Heart left ventricle (tissue), 16 donors: ENCODE data around the gene SP6. TPM values are rescaled to one million over a fixed set of nuclear protein-coding genes. Genes with fewer than 3 reads are reported as not detected.
A peak's percentile ranks its signal among the peaks of the same experiment; 100 is the strongest.

ENCODE experiments used
- ATAC-seq, 4 donors: fragments of 200-7000 bp; cut with Tn5 transposase; one replicate each; pipeline ENCODE4 v1.9.1; 2020 to 2022; ENCODE audit warnings: moderate library complexity in 4 of 4, mild to moderate bottlenecking in 3 of 4, moderate number of reproducible peaks in 1 of 4
- DNase-seq, 5 donors: peaks; one replicate each; pipeline ENCODE4 v3.0.0-alpha.2; 2020
- H3K27ac ChIP-seq, 12 donors: fragments of 200-600 bp; sonication (generic) in 4 of 12; one replicate each; pipeline versions ENCODE4 v1.5.0 to v1.8.0; 2016 to 2022; ENCODE audit warnings: mild to moderate bottlenecking in 2 of 12
- H3K27me3 ChIP-seq, 9 donors: fragments of 200-600 bp; sonication (generic) in 2 of 9; one replicate each; pipeline versions ENCODE4 v1.5.1 to v1.8.0; 2016 to 2022; ENCODE audit warnings: mild to moderate bottlenecking in 3 of 9
- H3K36me3 ChIP-seq, 9 donors: fragments of 200-600 bp; sonication (generic) in 2 of 9; one replicate each; pipeline versions ENCODE4 v1.5.0 to v1.8.0; 2018 to 2022; ENCODE audit warnings: mild to moderate bottlenecking in 2 of 9
- H3K4me1 ChIP-seq, 12 donors: fragments of 200-600 bp; sonication (generic) in 4 of 12; one replicate each; pipeline versions ENCODE4 v1.5.0 to v1.8.0; 2016 to 2022; ENCODE audit warnings: mild to moderate bottlenecking in 3 of 12
- H3K4me3 ChIP-seq, 12 donors: fragments of 200-600 bp; sonication (generic) in 4 of 12; one replicate each; pipeline versions ENCODE4 v1.5.0 to v1.8.0; 2017 to 2022; ENCODE audit warnings: mild to moderate bottlenecking in 9 of 12, moderate library complexity in 4 of 12
- H3K9me3 ChIP-seq, 12 donors: fragments of 200-600 bp; sonication (generic) in 4 of 12; one replicate each; pipeline versions ENCODE4 v1.5.0 to v1.8.0; 2016 to 2022; ENCODE audit warnings: mild to moderate bottlenecking in 1 of 12
- POLR2A ChIP-seq, 2 donors: fragments of 450-650 bp; IDR thresholded peaks; one replicate each; pipeline ENCODE4 v1.6.1; 2017; ENCODE audit warnings: antibody characterized with exemption in 2 of 2, mild to moderate bottlenecking in 2 of 2, moderate library complexity in 2 of 2
- WGBS, 4 donors: extraction: QIAGEN DNeasy Blood & Tissue Kit in 2 of 4; methylation state at CpG; one replicate each; pipeline versions ENCODE4 v1.1.5 to v1.1.7; 2013 to 2018; 5-methylcytosine and 5-hydroxymethylcytosine counted together
- intact Hi-C, 10 donors: fragments of 100-400 bp; cut with DNase I; formaldehyde crosslinking; loops; one replicate each; pipeline versions ENCODE4 v1.11.1 to v1.14.2; 2022
- polyA plus RNA-seq, 2 donors: library from polyadenylated mRNA; stranded (reverse); fragments of 200-250 nt; gene quantifications; one replicate each; pipeline ENCODE4 v1.2.3, GENCODE V29; 2013
- total RNA-seq, 9 donors: library from RNA; depleted of rRNA in 2 of 9; stranded (reverse); fragments of >200 nt in 2 of 9; fragmentation: NEBNext Ultra II Directional in 3 of 9; extraction: Animal tissue kit (Norgen Biotek cat#: 25700) in 3 of 9; gene quantifications; one replicate each; pipeline versions ENCODE4 v1.1.0 to v1.2.4, GENCODE V29; 2016 to 2023
- TF ChIP-seq, protein P1 (sequence below), 12 donors: fragments of 200-600 bp; sonication (generic) in 4 of 12; IDR thresholded peaks; one replicate each; pipeline versions ENCODE4 v1.5.0 to v1.8.0; 2018 to 2022; ENCODE audit warnings: antibody characterized with exemption in 12 of 12, mild to moderate bottlenecking in 5 of 12
- donor health status: ischemic (EF 13 %, LVEDD 7.1; RV severe dilation, severe dysfunction).
- donor health status: healthy with polysubstance abuse.
- donor health status: DM: no; HTN: yes; CAD: no.
- donor health status: DM: no; HTN: no; CAD: no.
- donor health status: ischemic (EF 25% LVEDD 6.9; RV normal size, moderate dysfunction).
- donor health status: ischemic (EF 25% LVEDD 5.7; RV mildly dilated, moderate dysfunction).
- donor health status: healthy.
- donor health status: DM: yes; HTN: yes; CAD: no.
- donor health status: ischemic (EF 35%, LVEDD 5.7; RV mildly dilated, moderate dysfunction).
- donor health status: nonischemic (EF 11% LVEDD 7.7; RV severe dilation, severe dysfunction).
- donor health status: DM: yes; HTN: yes; CAD: no.
- donor health status: PGD.
- donor health status: ischemic (EF 29% LVEDD 5.4; RV normal size, mild dysfunction).
- donor health status: nonischemic (EF 23%, LVEDD 6.1; RV moderate dilation, normal function).

The SP6 gene
- total and polyA plus RNA-seq, 11 donors = 0.12 to 2.5 (median 0.32) TPM; not detected in 2

DNA sequence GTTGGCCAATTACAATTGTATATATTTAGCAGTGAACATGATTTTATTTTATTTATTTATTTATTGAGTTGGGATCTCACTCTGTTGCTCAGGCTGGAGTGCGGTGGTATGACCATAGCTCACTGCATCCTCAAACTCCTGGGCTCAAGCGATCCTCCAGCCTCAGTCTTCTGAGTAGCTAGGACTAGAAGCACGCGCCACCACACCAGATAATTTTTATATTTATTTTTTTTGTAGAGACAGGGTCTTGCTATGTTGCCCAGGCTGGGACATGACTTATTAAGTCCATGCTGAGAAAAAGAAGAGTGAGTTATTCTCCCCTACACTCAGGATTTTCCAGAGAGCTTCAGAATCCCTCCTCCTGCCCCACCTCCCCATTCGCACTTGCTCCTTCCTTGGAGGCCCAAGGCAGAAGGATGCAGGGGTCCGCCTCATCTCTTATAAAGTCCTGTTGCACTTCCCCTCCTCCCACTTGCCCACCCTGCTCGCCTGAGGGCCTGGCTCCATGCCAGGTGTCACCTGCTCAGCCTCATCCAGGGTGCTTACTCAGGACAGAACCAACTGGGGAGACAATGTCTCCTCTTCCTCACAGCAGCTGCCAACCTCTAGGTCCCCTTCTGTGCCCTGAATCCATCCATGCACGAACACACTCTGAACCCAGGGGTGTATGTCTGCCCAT lies 29.0 kb upstream of the SP6 start:
- no peak for ATAC-seq
- TF ChIP-seq, protein P1, sequence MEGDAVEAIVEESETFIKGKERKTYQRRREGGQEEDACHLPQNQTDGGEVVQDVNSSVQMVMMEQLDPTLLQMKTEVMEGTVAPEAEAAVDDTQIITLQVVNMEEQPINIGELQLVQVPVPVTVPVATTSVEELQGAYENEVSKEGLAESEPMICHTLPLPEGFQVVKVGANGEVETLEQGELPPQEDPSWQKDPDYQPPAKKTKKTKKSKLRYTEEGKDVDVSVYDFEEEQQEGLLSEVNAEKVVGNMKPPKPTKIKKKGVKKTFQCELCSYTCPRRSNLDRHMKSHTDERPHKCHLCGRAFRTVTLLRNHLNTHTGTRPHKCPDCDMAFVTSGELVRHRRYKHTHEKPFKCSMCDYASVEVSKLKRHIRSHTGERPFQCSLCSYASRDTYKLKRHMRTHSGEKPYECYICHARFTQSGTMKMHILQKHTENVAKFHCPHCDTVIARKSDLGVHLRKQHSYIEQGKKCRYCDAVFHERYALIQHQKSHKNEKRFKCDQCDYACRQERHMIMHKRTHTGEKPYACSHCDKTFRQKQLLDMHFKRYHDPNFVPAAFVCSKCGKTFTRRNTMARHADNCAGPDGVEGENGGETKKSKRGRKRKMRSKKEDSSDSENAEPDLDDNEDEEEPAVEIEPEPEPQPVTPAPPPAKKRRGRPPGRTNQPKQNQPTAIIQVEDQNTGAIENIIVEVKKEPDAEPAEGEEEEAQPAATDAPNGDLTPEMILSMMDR (IDR thresholded peaks at IDR 0.05) = no peak
- TF ChIP-seq POLR2A (IDR thresholded peaks at IDR 0.05) = no peak
- intact Hi-C loops = loop anchor here in 1 of 10 donors (1.0 kb wide), 1 partner anchor 26 kb away; no protein-coding TSS in a partner anchor

DNA sequence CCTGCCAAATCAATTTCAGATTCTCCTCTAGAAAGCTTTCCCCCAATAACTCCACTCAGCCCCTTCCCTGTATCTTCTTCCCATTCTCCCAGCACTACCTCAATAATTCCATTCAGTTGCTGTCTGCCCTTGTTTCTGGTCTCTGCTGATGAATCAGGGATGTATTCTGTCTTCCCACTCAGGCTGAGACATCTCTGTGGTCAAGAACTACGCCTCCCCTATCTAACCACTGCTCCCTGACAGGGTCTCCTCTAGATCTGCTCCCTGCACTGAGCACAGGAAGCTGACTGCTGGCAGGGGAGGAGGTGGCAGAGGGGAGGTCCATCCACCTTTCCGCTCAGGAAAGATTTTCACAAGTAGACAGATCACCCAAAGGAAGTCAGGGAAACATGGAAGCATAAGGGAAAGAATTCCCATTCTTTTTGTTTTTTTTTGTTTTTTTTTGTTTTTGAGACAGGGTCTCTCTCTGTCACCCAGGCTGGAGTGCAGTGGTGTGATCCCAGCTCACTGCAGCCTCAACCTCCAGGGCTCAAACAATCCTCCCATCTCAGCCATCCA lies 28.1 kb upstream of the SP6 start:
- no peak for TF ChIP-seq POLR2A (IDR thresholded peaks at IDR 0.05)
- TF ChIP-seq, protein P1 (IDR thresholded peaks at IDR 0.05) = no peak
- intact Hi-C loops = no loop called here
- H3K9me3 ChIP-seq = no peaks in the 10 kb centered on the region
- peaks cover 0 to 17% (median 3%) of the 10 kb centered on the region in 12 donors for H3K4me1 ChIP-seq
- peaks cover 0 to 36% (median 14%) of the 10 kb centered on the region in 9 donors for H3K27me3 ChIP-seq
- H3K36me3 ChIP-seq = no peaks in the 10 kb centered on the region
- 62 to 74% (median 68%) methylated on average over 2 of the region's 2 CpGs for WGBS, 4 donors
- no peak overlapping the region for H3K4me3 ChIP-seq
- DNase-seq (peak in 1 of 5 donors; percentile 3), ATAC-seq (no peak)
- H3K27ac ChIP-seq = no peak overlapping the region

More for the DNA sequence above, 29.0 kb upstream of the SP6 start:
- H3K4me1 ChIP-seq = peaks cover 0 to 22% (median 3%) of the 10 kb centered on the region in 12 donors
- no peaks in the 10 kb centered on the region for H3K9me3 ChIP-seq
- H3K27me3 ChIP-seq = peaks cover 0 to 32% (median 10%) of the 10 kb centered on the region in 9 donors
- WGBS, 4 donors = 83 to 85% (median 85%) methylated on average over 8 of the region's 8 CpGs
- peak in 1 of 5 donors; percentile 35 for DNase-seq
- no peaks in the 10 kb centered on the region for H3K36me3 ChIP-seq
- no peak overlapping the region for H3K4me3 ChIP-seq
- no peak overlapping the region for H3K27ac ChIP-seq

DNA sequence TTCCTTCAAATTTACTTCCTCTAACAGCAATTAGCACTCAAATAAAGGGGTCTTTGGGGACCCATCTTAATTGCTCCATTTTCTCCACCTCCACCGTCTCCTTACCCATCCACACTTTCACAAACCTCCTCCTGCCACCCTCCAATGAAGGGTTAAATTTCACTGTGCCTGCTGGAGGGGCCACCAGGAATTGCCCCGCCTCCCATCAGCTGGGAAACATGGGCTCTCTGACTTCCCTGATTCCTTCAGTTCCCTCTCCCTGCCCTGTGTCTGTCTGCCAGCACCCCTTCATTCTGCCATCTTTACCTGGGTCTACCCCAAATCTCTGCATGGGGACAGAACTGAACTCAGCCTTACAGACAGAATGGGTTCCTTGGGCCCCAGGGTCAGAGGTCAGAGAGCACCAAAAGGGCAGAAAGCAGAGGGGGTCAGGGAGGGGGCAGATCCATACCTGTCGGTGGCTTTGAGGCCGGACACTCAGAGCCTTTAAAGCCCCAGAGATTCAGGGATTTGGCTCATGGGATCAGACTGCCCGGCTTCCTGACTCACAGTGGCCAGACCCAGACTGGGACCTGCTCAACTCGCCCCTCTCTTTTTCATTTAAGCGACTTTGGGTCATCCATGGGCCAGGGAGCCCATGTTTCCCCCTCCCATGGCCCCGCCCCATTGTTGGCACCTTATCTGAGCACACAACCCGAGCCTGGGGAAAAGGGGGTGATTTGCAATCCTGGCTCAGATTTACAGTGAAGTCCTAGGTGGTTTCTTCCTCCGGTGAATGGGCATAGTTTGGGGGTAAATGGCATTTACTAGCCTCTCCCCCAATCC lies 27.5 kb upstream of the SP6 start:
- no peaks in the 10 kb centered on the region for H3K9me3 ChIP-seq
- no peaks in the 10 kb centered on the region for H3K36me3 ChIP-seq
- DNase-seq (peak in 1 of 5 donors; percentile 21), ATAC-seq (no peak)
- H3K27me3 ChIP-seq = peaks cover 0 to 40% (median 14%) of the 10 kb centered on the region in 9 donors
- H3K4me1 ChIP-seq = peaks cover 0 to 15% (median 1%) of the 10 kb centered on the region in 12 donors
- TF ChIP-seq, protein P1 (IDR thresholded peaks at IDR 0.05) = no peak
- TF ChIP-seq POLR2A (IDR thresholded peaks at IDR 0.05) = no peak
- no peak overlapping the region for H3K4me3 ChIP-seq
- H3K27ac ChIP-seq = no peak overlapping the region
- WGBS, 4 donors = 58 to 62% (median 59%) methylated on average over 10 of the region's 10 CpGs
- intact Hi-C loops = no loop called here
